Breast epithelium (tissue), 3 donors: Measurements from ENCODE around the gene APBA1.

Experiments used
- CTCF ChIP-seq, 3 donors: fragments of 450-650 bp; IDR thresholded peaks; one replicate each; pipeline ENCODE4 v1.5.1; 2016 to 2017; ENCODE audit warnings: antibody characterized with exemption in 3 of 3, mild to moderate bottlenecking in 3 of 3, moderate library complexity in 3 of 3
- POLR2AphosphoS5 ChIP-seq, 3 donors: sonication (generic); formaldehyde crosslinking; IDR thresholded peaks; one replicate each; pipeline ENCODE4 v1.6.1; 2017; ENCODE audit warnings: antibody characterized with exemption in 3 of 3

- TF ChIP-seq POLR2AphosphoS5 (IDR thresholded peaks at IDR 0.05) = no peak
- TF ChIP-seq CTCF (IDR thresholded peaks at IDR 0.05) = no peak
These were observed 174.4 kb downstream of the APBA1 start for GRCh38 chr9:69497816-69498215.
